PC-3 (cell line): ENCODE measurements around the gene UQCC5.

Experiments
- EZH2 ChIP-seq: fragments of 300-600 bp; sonication (generic); IDR thresholded peaks from one replicate; pipeline ENCODE4 v1.6.1; 2017; ENCODE audit warnings: antibody characterized with exemption, mild to moderate bottlenecking, low read length; ENCODE audit not compliant: unreplicated experiment
- EZH2phosphoT487 ChIP-seq: fragments of 300-600 bp; sonication (generic); IDR thresholded peaks from 2 replicates; pipeline ENCODE4 v1.6.1; 2018; ENCODE audit warnings: mild to moderate bottlenecking, antibody characterized with exemption, low read length, borderline replicate concordance
- TF ChIP-seq, protein P1 (sequence below): fragments of 300-600 bp; sonication (generic); conservative IDR thresholded peaks from 2 replicates; pipeline ENCODE4 v1.5.1; 2017; ENCODE audit warnings: antibody characterized with exemption, low read depth, mild to moderate bottlenecking, low read length

DNA sequence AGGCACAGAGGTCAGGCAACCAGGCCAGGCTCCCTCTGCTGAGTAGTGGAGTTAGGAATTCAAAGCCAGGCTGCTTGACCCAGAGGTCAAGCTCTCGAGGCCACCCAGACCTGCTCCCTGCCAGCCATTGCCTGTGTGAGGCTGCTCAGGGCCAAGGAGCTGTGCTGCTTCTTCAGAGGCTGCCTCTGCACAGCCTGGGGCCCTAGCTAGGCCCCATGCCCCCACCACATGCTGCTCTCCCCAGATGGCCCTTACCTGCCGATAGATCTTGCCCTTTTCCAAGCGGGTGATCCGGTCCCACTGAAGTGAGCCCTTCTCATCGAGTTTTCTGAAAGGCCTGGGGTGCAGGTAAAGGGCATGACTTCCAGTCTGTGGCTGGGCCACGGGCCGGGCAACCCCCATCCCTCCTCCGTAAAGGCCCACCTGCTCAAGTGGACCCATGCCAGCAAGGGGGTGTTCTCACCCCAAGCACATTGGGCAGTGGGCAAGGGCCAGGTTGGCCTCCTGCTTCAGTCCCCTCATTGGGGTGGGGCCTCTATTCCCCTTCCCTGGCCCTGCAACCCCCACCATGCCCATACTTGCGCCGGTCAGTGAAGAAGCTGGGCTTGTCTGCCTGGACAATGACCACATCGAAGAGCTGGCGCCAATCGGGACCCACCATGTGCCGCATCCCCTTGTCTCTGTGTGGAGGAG lies 9.2 kb upstream of the UQCC5 start:
- TF ChIP-seq, protein P1, sequence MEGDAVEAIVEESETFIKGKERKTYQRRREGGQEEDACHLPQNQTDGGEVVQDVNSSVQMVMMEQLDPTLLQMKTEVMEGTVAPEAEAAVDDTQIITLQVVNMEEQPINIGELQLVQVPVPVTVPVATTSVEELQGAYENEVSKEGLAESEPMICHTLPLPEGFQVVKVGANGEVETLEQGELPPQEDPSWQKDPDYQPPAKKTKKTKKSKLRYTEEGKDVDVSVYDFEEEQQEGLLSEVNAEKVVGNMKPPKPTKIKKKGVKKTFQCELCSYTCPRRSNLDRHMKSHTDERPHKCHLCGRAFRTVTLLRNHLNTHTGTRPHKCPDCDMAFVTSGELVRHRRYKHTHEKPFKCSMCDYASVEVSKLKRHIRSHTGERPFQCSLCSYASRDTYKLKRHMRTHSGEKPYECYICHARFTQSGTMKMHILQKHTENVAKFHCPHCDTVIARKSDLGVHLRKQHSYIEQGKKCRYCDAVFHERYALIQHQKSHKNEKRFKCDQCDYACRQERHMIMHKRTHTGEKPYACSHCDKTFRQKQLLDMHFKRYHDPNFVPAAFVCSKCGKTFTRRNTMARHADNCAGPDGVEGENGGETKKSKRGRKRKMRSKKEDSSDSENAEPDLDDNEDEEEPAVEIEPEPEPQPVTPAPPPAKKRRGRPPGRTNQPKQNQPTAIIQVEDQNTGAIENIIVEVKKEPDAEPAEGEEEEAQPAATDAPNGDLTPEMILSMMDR: no peak
- TF ChIP-seq EZH2: no peak
- no peak for TF ChIP-seq EZH2phosphoT487
